IPS-20b (cell line): Measurements from ENCODE around the gene ARVCF.

Experiments
- H3K27ac ChIP-seq: one replicate; pipeline ENCODE4 v1.5.1; 2013; ENCODE audit warnings: low read length
- H3K27me3 ChIP-seq: 2 replicates; pipeline ENCODE4 v1.6.1; 2013; ENCODE audit warnings: mild to moderate bottlenecking, low read length, inconsistent platforms; ENCODE audit not compliant: insufficient read depth
- H3K36me3 ChIP-seq: 2 replicates; pipeline ENCODE4 v1.6.1; 2013; ENCODE audit warnings: low read depth, mild to moderate bottlenecking, inconsistent platforms, low read length, moderate library complexity; ENCODE audit not compliant: insufficient read depth
- H3K4me1 ChIP-seq: 2 replicates; pipeline ENCODE4 v1.6.1; 2013; ENCODE audit warnings: mild to moderate bottlenecking, control low read depth, inconsistent platforms, low read length, moderate library complexity; ENCODE audit not compliant: insufficient read depth
- H3K4me3 ChIP-seq: 2 replicates; pipeline ENCODE4 v1.5.1; 2013; ENCODE audit warnings: mild to moderate bottlenecking, low read length, inconsistent platforms
- H3K9ac ChIP-seq: 2 replicates; pipeline ENCODE4 v1.6.1; 2013; ENCODE audit warnings: low read depth, mild to moderate bottlenecking, inconsistent platforms, low read length, moderate library complexity
- H3K9me3 ChIP-seq: 2 replicates; pipeline ENCODE4 v1.6.1; 2013; ENCODE audit warnings: mild to moderate bottlenecking, low read depth, low read length, inconsistent platforms; ENCODE audit not compliant: insufficient read depth

ARVCF gene

DNA sequence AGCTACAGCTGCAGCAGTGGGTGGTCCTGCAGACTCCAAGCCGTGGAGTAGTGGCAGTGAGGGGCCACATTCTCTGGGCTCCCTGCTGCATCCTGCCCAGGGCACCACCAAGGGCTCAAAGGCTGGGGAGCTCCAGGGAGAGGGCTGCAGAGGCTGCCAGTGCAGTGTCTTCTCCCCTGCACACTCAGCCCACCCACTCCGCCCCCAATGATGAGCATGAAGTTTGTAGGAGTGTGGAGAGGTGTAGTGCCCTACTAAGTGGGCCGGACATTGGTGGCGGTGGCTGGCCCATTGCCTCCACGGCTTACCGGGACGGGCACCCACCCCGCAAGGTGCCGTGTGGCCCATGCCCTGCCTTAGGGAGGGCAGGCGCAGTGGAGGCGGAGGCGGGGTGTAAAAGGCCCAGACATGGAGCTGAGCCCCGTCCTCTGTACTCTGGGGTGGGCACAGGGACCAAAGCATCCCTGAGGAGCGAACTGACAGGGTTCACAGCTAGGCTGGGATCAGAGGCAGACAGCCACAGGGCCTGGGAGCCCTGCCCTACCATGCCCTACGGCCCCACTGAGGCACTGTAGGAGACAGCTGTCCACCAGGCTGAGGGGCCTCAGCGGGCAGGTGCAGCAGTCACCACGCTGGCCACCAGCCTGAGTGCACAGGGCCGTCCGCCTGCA lies 18.9 kb downstream of the ARVCF start:
- Histone ChIP-seq H3K36me3 (no peaks in the 10 kb centered on the region), H3K9ac (no peak overlapping the region), H3K27me3 (no peaks in the 10 kb centered on the region), H3K27ac (no peak overlapping the region), H3K4me3 (no peak overlapping the region), H3K9me3 (no peaks in the 10 kb centered on the region), H3K4me1 (peaks cover 18% of the 10 kb centered on the region)

- Histone ChIP-seq H3K27me3 (no peaks in the 10 kb centered on the region), H3K36me3 (no peaks in the 10 kb centered on the region), H3K4me1 (peaks cover 18% of the 10 kb centered on the region), H3K4me3 (no peak overlapping the region), H3K9me3 (no peaks in the 10 kb centered on the region), H3K27ac (no peak overlapping the region), H3K9ac (no peak overlapping the region)
These were observed 19.8 kb downstream of the ARVCF start for GRCh38 chr22:19996694-19997384.

DNA sequence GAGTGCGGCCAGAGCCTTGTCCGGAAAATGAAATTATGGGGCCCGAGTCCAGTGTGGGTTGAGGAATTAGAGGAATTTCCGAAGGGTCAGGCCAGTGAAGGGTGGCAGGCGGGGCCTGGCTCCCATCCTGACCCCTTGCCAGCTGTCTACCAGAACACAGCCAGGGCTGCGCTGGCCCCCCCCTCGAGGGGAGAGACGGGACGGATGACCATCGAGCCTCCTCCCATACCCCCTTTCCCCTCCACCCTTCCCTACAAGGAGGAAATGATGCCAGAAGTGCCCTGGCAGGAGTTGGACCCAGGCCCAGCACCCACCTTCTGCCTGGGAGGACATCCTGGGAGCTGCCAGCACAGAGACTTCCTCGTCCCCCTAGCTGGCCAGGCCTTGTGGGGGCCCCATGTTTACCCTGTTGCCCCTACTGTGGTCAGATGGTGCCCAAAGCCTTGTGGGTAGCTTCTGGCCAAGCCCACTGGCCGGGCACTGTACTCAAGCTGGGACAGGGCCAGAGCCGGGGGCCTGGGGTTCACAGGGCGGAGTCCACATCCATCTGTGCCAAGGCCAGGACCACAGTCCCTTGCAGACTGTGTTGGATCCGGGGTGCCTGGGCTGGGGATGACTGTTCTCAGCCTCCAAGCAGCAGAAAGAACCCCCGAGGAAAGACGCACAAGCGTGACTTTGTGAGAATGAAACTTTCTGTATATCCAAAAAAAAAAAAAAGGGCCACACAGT lies 20.8 kb downstream of the ARVCF start:
- Histone ChIP-seq H3K27ac (no peak overlapping the region), H3K36me3 (no peaks in the 10 kb centered on the region), H3K9ac (no peak overlapping the region), H3K4me3 (no peak overlapping the region), H3K27me3 (no peaks in the 10 kb centered on the region), H3K9me3 (no peaks in the 10 kb centered on the region), H3K4me1 (peaks cover 18% of the 10 kb centered on the region)

GRCh38 chr22:19994851-19995610 lies 21.6 kb downstream of the ARVCF start:
- no peaks in the 10 kb centered on the region for H3K27me3 ChIP-seq
- H3K9ac ChIP-seq: no peak overlapping the region
- no peak overlapping the region for H3K27ac ChIP-seq
- H3K4me1 ChIP-seq: peaks cover 12% of the 10 kb centered on the region; the same call in 1 of the 2 replicates
- H3K9me3 ChIP-seq: no peaks in the 10 kb centered on the region
- no peak overlapping the region for H3K4me3 ChIP-seq
- no peaks in the 10 kb centered on the region for H3K36me3 ChIP-seq

DNA sequence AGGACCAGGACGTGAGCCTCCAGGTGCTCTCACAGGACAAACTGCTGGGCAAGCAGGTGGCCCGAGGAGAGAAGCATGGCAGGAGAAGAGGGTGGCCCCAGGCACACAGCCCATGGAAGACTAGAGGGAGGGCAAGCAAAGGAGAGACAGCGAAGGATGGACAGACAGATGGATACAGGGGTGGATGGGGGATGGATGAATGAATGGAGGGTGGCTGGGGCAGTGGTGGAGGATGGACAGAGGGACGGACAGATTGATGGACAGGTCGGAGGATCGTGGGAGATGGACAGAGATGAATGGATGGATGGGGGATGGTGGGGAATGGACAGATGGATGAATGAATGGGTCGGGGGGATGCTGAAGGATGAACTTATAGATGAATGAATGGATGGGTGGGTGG lies 22.7 kb downstream of the ARVCF start:
- Histone ChIP-seq H3K4me1 (peaks cover 8% of the 10 kb centered on the region; the same call in 1 of the 2 replicates), H3K27ac (no peak overlapping the region), H3K4me3 (no peak overlapping the region), H3K9me3 (no peaks in the 10 kb centered on the region), H3K27me3 (no peaks in the 10 kb centered on the region), H3K36me3 (no peaks in the 10 kb centered on the region), H3K9ac (no peak overlapping the region)

- Histone ChIP-seq H3K27ac (no peak overlapping the region), H3K27me3 (no peaks in the 10 kb centered on the region), H3K9ac (no peak overlapping the region), H3K4me1 (no peaks in the 10 kb centered on the region), H3K9me3 (no peaks in the 10 kb centered on the region), H3K4me3 (no peak overlapping the region), H3K36me3 (no peaks in the 10 kb centered on the region)
These were observed 23.7 kb downstream of the ARVCF start for GRCh38 chr22:19992921-19993355.

- no peaks in the 10 kb centered on the region for H3K9me3 ChIP-seq
- H3K4me1 ChIP-seq: no peaks in the 10 kb centered on the region; the same call in 1 of the 2 replicates
- H3K27ac ChIP-seq: no peak overlapping the region
- no peak overlapping the region for H3K9ac ChIP-seq
- H3K27me3 ChIP-seq: no peaks in the 10 kb centered on the region
- no peaks in the 10 kb centered on the region for H3K36me3 ChIP-seq
- no peak overlapping the region for H3K4me3 ChIP-seq
These were observed 24.1 kb downstream of the ARVCF start for GRCh38 chr22:19992481-19992911.

- no peaks in the 10 kb centered on the region; the same call in 1 of the 2 replicates for H3K4me1 ChIP-seq
- no peak overlapping the region for H3K27ac ChIP-seq
- no peaks in the 10 kb centered on the region for H3K9me3 ChIP-seq
- no peaks in the 10 kb centered on the region for H3K36me3 ChIP-seq
- no peaks in the 10 kb centered on the region for H3K27me3 ChIP-seq
- no peak overlapping the region for H3K4me3 ChIP-seq
- H3K9ac ChIP-seq: no peak overlapping the region
These were observed 24.8 kb downstream of the ARVCF start for GRCh38 chr22:19991645-19992451.

DNA sequence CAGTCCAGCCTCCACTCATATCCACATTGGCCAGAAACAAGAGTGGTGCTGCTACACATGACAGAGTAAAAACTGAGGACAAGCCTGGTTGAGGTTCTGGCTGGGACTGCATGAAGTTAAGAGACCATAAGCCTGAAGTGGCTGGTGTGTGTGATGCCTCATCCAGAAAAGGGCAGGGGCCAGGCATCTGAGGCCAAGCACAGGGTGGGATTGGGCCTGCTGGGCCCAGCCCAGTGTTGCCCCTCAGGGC lies 25.3 kb downstream of the ARVCF start:
- H3K4me3 ChIP-seq: no peak overlapping the region
- H3K36me3 ChIP-seq: no peaks in the 10 kb centered on the region
- no peak overlapping the region for H3K9ac ChIP-seq
- H3K9me3 ChIP-seq: no peaks in the 10 kb centered on the region
- H3K4me1 ChIP-seq: no peaks in the 10 kb centered on the region; the same call in 1 of the 2 replicates
- no peaks in the 10 kb centered on the region for H3K27me3 ChIP-seq
- no peak overlapping the region for H3K27ac ChIP-seq

- Histone ChIP-seq H3K9ac (no peak overlapping the region), H3K9me3 (no peaks in the 10 kb centered on the region), H3K4me3 (no peak overlapping the region), H3K4me1 (peaks cover 4% of the 10 kb centered on the region; the same call in 1 of the 2 replicates), H3K27ac (no peak overlapping the region), H3K27me3 (no peaks in the 10 kb centered on the region), H3K36me3 (no peaks in the 10 kb centered on the region)
These were observed 25.8 kb downstream of the ARVCF start for GRCh38 chr22:19990609-19991394.
